Activated B cell treated with CpG ODN at 0.5 μM for 24 hours (primary cell): ENCODE data around the gene PRKAG2. TPM values are rescaled to one million over a fixed set of nuclear protein-coding genes. Genes with fewer than 3 reads are reported as not detected.

Experiments used
- ATAC-seq: fragments of 200-7000 bp; cut with Tn5 transposase; one replicate; pipeline ENCODE4 v1.10.0; 2021; ENCODE audit warnings: low read depth, mild to moderate bottlenecking, moderate library complexity
- CTCF ChIA-PET: fragments of 350-600 bp; sonication (Branson Sonifier 250); formaldehyde crosslinking; loops from one replicate; lab custom pipeline; 2021; ENCODE audit warnings: antibody characterized with exemption; lab: Charles Lee
- POLR2A ChIA-PET: fragments of 350-600 bp; sonication (Branson Sonifier 250); formaldehyde crosslinking; loops from one replicate; lab custom pipeline; 2021; ENCODE audit warnings: antibody characterized with exemption; lab: Charles Lee
- DNase-seq: peaks from one replicate; pipeline ENCODE4 v3.0.0; 2022
- H3K27ac Mint-ChIP-seq: one replicate; pipeline ENCODE4 v1.8.0; 2020; ENCODE audit warnings: mixed read lengths
- H3K27me3 Mint-ChIP-seq: one replicate; pipeline ENCODE4 v1.8.0; 2021; ENCODE audit warnings: mixed read lengths
- H3K36me3 Mint-ChIP-seq: one replicate; pipeline ENCODE4 v1.8.0; 2021; ENCODE audit warnings: low read depth, mixed read lengths
- H3K4me1 Mint-ChIP-seq: one replicate; pipeline ENCODE4 v1.8.0; 2021; ENCODE audit warnings: mixed read lengths
- H3K4me3 Mint-ChIP-seq: one replicate; pipeline ENCODE4 v1.8.0; 2020; ENCODE audit warnings: mild to moderate bottlenecking, mixed read lengths
- H3K9me3 Mint-ChIP-seq: one replicate; pipeline ENCODE4 v1.8.0; 2020; ENCODE audit warnings: mixed read lengths
- intact Hi-C: fragments of 100-400 bp; cut with micrococcal nuclease; formaldehyde crosslinking; loops from one replicate; pipeline ENCODE4 v1.15.1; 2024
- total RNA-seq: library from RNA; stranded (reverse); gene quantifications from 2 replicates; pipeline ENCODE4 v1.2.3, GENCODE V29; 2022
- TF ChIP-seq, protein P1 (sequence below): fragments of 200-600 bp; IDR thresholded peaks from one replicate; pipeline ENCODE4 v1.8.0; 2022; ENCODE audit warnings: antibody characterized with exemption, mild to moderate bottlenecking

PRKAG2 gene
- total RNA-seq, 1 donor from 2014 or later, result 19.7 TPM

DNA sequence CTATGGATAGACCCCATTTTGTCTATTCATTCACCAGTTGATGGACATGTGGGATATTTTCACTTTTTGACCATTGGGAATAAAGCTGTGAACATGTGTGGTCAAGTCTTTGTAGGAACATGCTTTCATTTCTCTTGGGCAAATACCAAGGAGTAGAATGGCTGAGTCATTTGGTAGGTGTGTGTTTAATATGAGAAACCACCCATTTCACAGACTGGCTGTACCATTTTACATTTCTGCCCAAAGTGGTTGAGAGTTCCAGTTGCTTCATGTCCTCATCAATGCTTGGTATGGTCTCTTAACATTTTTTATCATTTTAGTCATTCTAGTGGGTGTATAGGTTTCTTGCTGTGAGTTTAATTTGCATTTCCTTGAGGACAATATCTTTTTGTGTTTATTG lies 232.4 kb downstream of the PRKAG2 start:
- Mint-ChIP-seq H3K4me3 (no peak overlapping the region), H3K36me3 (peaks cover 27% of the 10 kb centered on the region), H3K27ac (no peak overlapping the region), H3K4me1 (no peaks in the 10 kb centered on the region), H3K27me3 (no peaks in the 10 kb centered on the region), H3K9me3 (no peaks in the 10 kb centered on the region)
- ChIA-PET POLR2A (interaction anchor here (1.0 kb wide), 1 partner anchor 12 kb away, joined by 3 read pairs; no protein-coding TSS in a partner anchor), CTCF (no interaction called here)
- TF ChIP-seq, protein P1, sequence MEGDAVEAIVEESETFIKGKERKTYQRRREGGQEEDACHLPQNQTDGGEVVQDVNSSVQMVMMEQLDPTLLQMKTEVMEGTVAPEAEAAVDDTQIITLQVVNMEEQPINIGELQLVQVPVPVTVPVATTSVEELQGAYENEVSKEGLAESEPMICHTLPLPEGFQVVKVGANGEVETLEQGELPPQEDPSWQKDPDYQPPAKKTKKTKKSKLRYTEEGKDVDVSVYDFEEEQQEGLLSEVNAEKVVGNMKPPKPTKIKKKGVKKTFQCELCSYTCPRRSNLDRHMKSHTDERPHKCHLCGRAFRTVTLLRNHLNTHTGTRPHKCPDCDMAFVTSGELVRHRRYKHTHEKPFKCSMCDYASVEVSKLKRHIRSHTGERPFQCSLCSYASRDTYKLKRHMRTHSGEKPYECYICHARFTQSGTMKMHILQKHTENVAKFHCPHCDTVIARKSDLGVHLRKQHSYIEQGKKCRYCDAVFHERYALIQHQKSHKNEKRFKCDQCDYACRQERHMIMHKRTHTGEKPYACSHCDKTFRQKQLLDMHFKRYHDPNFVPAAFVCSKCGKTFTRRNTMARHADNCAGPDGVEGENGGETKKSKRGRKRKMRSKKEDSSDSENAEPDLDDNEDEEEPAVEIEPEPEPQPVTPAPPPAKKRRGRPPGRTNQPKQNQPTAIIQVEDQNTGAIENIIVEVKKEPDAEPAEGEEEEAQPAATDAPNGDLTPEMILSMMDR, result no peak
- no peak for ATAC-seq
- intact Hi-C loops, result no loop called here
- no peak for DNase-seq

DNA sequence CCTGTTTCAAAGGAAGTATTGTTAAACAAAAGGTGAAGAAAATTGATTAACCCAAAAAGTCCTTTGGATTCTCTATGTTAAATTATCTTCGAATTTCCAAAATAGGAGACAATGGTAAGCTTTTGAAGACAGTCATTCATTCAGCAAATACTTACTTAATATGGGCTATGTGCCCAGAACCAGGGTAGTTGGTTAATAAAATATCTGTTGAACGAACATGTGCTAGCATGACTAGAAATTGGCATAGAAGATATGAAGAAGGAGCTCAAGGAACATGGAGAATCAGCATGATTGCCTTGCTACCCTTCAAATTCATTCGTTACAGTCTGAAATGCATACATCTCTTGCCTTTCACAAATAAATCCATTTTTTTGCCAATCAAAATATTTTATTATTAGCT lies 234.2 kb downstream of the PRKAG2 start:
- Mint-ChIP-seq H3K4me3 (no peak overlapping the region), H3K9me3 (no peaks in the 10 kb centered on the region), H3K36me3 (peaks cover 20% of the 10 kb centered on the region), H3K4me1 (no peaks in the 10 kb centered on the region), H3K27ac (no peak overlapping the region), H3K27me3 (no peaks in the 10 kb centered on the region)
- CTCF ChIA-PET, result interaction anchor here (0.8 to 1.0 kb wide), 2 partner anchors 10 to 11 kb away, joined by 3 read pairs; no protein-coding TSS in a partner anchor
- ATAC-seq (no peak), DNase-seq (no peak)
- intact Hi-C loops, result no loop called here
- TF ChIP-seq, protein P1, result no peak
- POLR2A ChIA-PET, result interaction anchor here (1.8 kb wide), 1 partner anchor 10 kb away, joined by 7 read pairs; no protein-coding TSS in a partner anchor

DNA sequence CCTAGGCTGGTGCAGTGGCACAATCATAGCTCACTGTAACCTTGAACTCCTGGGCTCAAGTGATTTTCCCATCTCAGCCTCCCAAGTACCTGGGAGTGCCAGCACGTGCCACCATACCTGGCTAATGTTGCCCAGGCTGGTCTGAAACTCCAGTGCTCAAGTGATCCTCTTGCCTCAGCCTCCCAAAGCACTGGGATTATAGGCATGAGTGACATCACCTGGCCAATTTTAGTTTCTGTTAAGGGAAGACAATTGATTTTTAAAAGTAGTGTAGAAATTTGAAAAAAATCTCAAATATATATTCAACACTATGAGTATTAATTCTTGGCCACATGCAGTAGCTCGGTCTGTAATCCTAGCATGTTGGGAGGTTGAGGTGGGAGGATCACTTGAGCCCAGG lies 235.3 kb downstream of the PRKAG2 start:
- TF ChIP-seq, protein P1, result no peak
- no peak overlapping the region for H3K4me3 Mint-ChIP-seq
- CTCF ChIA-PET, result no interaction called here
- peaks cover 12% of the 10 kb centered on the region for H3K36me3 Mint-ChIP-seq
- H3K27me3 Mint-ChIP-seq, result no peaks in the 10 kb centered on the region
- no peak for DNase-seq
- H3K4me1 Mint-ChIP-seq, result no peaks in the 10 kb centered on the region
- intact Hi-C loops, result no loop called here
- H3K27ac Mint-ChIP-seq, result no peak overlapping the region
- ATAC-seq, result no peak
- H3K9me3 Mint-ChIP-seq, result no peaks in the 10 kb centered on the region
- POLR2A ChIA-PET, result interaction anchor here (0.5 to 1.8 kb wide), 2 partner anchors 9 to 122 kb away, joined by 4 to 7 read pairs; partner anchors contain the start of gene RHEB

DNA sequence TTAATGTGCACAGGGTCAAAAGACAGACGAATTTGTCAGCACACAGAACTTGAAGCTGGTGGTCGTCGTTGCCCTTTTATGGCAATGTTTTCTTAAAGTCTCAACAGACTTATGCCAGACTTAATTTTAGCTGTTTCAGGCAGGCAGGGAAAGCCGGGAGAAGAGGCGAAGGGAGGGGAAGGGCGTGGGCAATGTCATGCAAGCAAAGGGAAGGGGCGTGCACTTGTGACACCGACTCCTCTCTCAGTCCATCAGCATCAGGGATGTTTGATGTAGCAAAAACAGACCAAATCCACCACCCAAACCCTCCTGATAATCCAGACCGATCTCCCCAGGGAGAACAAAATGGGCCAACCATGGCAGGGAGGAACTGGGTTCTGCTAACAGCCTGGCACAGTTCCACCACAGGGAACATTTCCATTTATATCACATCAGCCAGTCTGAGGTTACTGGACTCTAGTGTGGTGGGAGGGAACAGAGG lies 239.1 kb downstream of the PRKAG2 start:
- no peak overlapping the region for H3K27ac Mint-ChIP-seq
- POLR2A ChIA-PET, result no interaction called here
- TF ChIP-seq, protein P1, result no peak
- DNase-seq, result no peak
- peaks cover 2% of the 10 kb centered on the region for H3K9me3 Mint-ChIP-seq
- CTCF ChIA-PET, result no interaction called here
- H3K4me3 Mint-ChIP-seq, result no peak overlapping the region
- H3K27me3 Mint-ChIP-seq, result no peaks in the 10 kb centered on the region
- no peak for ATAC-seq
- H3K36me3 Mint-ChIP-seq, result peaks cover 6% of the 10 kb centered on the region
- peaks cover 5% of the 10 kb centered on the region for H3K4me1 Mint-ChIP-seq
- intact Hi-C loops, result loop anchor here (10.0 kb wide), 1 partner anchor 1037 kb away; the partner anchor contains the start of gene XRCC2

DNA sequence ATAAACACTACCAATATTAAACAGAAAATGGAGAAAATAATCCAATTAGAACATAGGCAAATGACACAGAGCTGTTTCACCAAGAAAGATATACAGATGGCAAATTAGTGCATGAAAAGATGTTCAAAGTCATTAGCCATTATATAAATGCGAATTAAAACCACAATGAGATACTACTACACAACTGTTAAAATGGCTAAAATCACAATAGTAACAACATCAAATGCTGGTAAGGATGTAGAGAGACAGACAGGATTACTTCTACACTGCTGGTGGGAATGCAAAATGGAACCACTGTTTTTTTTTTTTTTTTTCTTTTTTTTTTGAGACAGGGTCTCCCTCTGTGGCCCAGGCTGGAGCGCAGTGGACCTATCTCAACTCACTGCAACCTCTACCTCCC lies 242.3 kb downstream of the PRKAG2 start:
- intact Hi-C loops, result loop anchor here (5.0 to 10.0 kb wide), 5 partner anchors 67 to 1123 kb away; partner anchors contain the start of genes ACTR3B and XRCC2
- peaks cover 9% of the 10 kb centered on the region for H3K36me3 Mint-ChIP-seq
- ATAC-seq, result no peak
- TF ChIP-seq, protein P1, result no peak
- DNase-seq, result no peak
- no peaks in the 10 kb centered on the region for H3K27me3 Mint-ChIP-seq
- H3K27ac Mint-ChIP-seq, result no peak overlapping the region
- ChIA-PET POLR2A (no interaction called here), CTCF (interaction anchor here (0.9 to 1.0 kb wide), 2 partner anchors 125 to 266 kb away, joined by 3 read pairs; no protein-coding TSS in a partner anchor)
- H3K9me3 Mint-ChIP-seq, result peaks cover 2% of the 10 kb centered on the region
- no peak overlapping the region for H3K4me3 Mint-ChIP-seq
- H3K4me1 Mint-ChIP-seq, result peaks cover 15% of the 10 kb centered on the region
